ENCODE measurements around the gene HIRIP3. TPM values are rescaled to one million over a fixed set of nuclear protein-coding genes. Genes with fewer than 3 reads are reported as not detected.

Gene HIRIP3
- total and polyA plus RNA-seq, 2 of the 13 experiments (the other 11 are each of a cell fraction or from before 2014, with no cell fraction given), result 12.6 to 17.2 TPM

DNA sequence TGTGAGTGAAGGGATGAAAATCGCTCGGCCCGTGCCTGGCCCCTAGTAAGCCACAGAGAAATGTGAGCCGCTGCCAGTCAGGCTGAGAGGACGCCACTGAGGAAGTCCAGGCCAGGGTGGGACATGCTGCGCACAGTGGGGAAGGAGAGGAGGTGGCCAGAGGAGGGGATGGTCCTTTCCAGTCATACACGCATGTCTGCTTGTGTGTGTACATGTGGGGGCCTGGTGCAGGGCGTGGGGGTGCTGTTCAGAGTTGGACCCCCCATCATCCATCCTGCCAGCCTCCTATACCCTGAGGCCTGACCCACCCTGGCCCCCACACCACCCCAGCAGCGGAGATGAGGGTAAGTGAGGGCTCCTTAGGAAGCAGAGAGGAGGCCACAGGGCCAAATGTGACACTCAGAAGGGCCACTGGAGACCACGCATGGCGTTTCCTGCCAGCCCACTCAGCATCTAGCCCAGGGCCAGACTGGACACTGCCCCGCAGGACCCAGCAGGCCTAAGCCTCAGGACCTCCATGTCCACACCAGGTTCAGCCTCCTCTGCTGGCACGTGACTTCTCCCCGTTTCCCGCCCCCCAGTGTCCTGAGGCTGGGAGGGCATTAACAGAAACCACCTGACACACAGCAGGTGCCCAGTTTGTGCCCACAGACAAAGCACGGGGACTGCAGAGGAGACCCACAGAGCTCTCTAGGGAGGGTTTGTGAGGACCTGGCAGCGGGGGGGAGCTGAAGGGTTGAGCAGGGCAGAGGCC lies 8.4 kb upstream of the HIRIP3 start:
- H4K20me1 ChIP-seq (ENCODE audit: insufficient read depth, low read length), result no peaks in the 10 kb centered on the region
- ATAC-seq (no peak), DNase-seq (ENCODE audit: low spot score) (no peak), FAIRE-seq (no peak)
- H3K4me1 ChIP-seq (ENCODE audit: insufficient read depth, low read length), result peaks cover under 1% of the 10 kb centered on the region; the same call in 1 of the 2 replicates
- H3K36me3 ChIP-seq (replicated peaks in 1 of 2; ENCODE audit: control insufficient read depth in 1 of 2, insufficient read depth in 2 of 2, low read length in 2 of 2), result peaks cover 0 to 3% of the 10 kb centered on the region in 2 experiments; a peak in 1 of 5 replicates
- intact Hi-C loops (cut with micrococcal nuclease; ENCODE audit: unreplicated experiment), result no loop called here
- H3K27ac ChIP-seq (ENCODE audit: extremely low read length, insufficient read depth, low read length), result no peak overlapping the region
- H3K27me3 ChIP-seq (ENCODE audit: control insufficient read depth in 1 of 2, insufficient read depth in 2 of 2, low read length in 2 of 2), result 0 out of 5 replicates have a peak, but pooled peaks cover 0 to 1% of the 10 kb centered on the region in 2 experiments
- CTCF ChIA-PET (ENCODE audit: low intra/inter-chr PET ratio, low total read pairs), result no interaction called here
- no peak overlapping the region for H3K4me3 ChIP-seq (replicated peaks in 1 of 3; ENCODE audit: insufficient read depth in 1 of 3, low read depth in 2 of 3, low read length in 3 of 3)
- TF ChIP-seq NAIF1 (CRISPR knock-in tag; IDR thresholded peaks at IDR 0.05; ENCODE audit: borderline replicate concordance) (no peak), PRPF4 (IDR thresholded peaks at IDR 0.05; ENCODE audit: low read depth, low read length, poor library complexity, severe bottlenecking) (no peak), ZHX1 (CRISPR knock-in tag; IDR thresholded peaks at IDR 0.05; ENCODE audit: low read depth) (no peak), ARNT2 (CRISPR knock-in tag; IDR thresholded peaks at IDR 0.05; ENCODE audit: low read depth) (no peak), SRF (IDR thresholded peaks at IDR 0.05; ENCODE audit: low read depth, low read length) (no peak), NR3C1 (CRISPR knock-in tag; IDR thresholded peaks at IDR 0.05) (no peak), HES4 (CRISPR knock-in tag; IDR thresholded peaks at IDR 0.05; ENCODE audit: borderline replicate concordance) (no peak), MTA3 (CRISPR knock-in tag; IDR thresholded peaks at IDR 0.05) (no peak), ZNF674 (CRISPR knock-in tag; IDR thresholded peaks at IDR 0.05; ENCODE audit: low read depth) (no peak), GLI4 (CRISPR knock-in tag; IDR thresholded peaks at IDR 0.05; ENCODE audit: borderline replicate concordance) (no peak)
- WGBS (ENCODE audit: low lambda C conversion rate), result 95% methylated on average over 13 of the region's 17 CpGs
- H3K9me3 ChIP-seq (ENCODE audit: low read length), result no peaks in the 10 kb centered on the region
- in situ Hi-C loops (cut with HindIII; ENCODE audit: extremely low pct_ligation_motif_present, low pct_unique_long_range_greater_than_20kb), result loop anchor here (10.0 kb wide), 1 partner anchor 139 kb away; the partner anchor contains the start of gene CDIPT
- POLR2A ChIA-PET, result interaction anchor here (1.2 to 2.1 kb wide), 2 partner anchors 30 to 78 kb away, joined by 3 to 8 read pairs; partner anchors contain the start of gene TAOK2
- H3K4me2 ChIP-seq (ENCODE audit: low read depth, low read length), result no peak overlapping the region
- BruUV-seq (replicated peaks), result no TSS peak
- no peaks in the 10 kb centered on the region for H3K79me2 ChIP-seq (ENCODE audit: insufficient read depth, low read length)
- H3K9ac ChIP-seq (ENCODE audit: insufficient read depth, low read depth, low read length), result no peak overlapping the region
- H2AFZ ChIP-seq (ENCODE audit: low read length), result no peak overlapping the region

Data from HepG2 (cell line).